ENCODE results near the gene HS3ST3B1.

HS3ST3B1 gene

GRCh38 chr17:14303343-14304221, 2.7 kb downstream of the HS3ST3B1 start:
- no peak for DNase-seq

GRCh38 chr17:14304222-14304772, 3.4 kb downstream of the HS3ST3B1 start:
- DNase-seq = no peak

GRCh38 chr17:14304773-14305517, 4.1 kb downstream of the HS3ST3B1 start:
- DNase-seq = peak; percentile 16 to 24

GRCh38 chr17:14305785-14306496, 5.1 kb downstream of the HS3ST3B1 start:
- DNase-seq = no peak

- no peak for DNase-seq
Measured at GRCh38 chr17:14306596-14306995, 5.7 kb downstream of the HS3ST3B1 start.

GRCh38 chr17:14307560-14308024, 6.7 kb downstream of the HS3ST3B1 start:
- no peak for DNase-seq

GRCh38 chr17:14308636-14308964, 7.7 kb downstream of the HS3ST3B1 start:
- DNase-seq = no peak

GRCh38 chr17:14308965-14309879, 8.3 kb downstream of the HS3ST3B1 start:
- no peak for DNase-seq

- no peak for DNase-seq
Measured at GRCh38 chr17:14310101-14310500, 9.2 kb downstream of the HS3ST3B1 start.

GRCh38 chr17:14310605-14311004, 9.7 kb downstream of the HS3ST3B1 start:
- DNase-seq = no peak

- DNase-seq = no peak
Measured at GRCh38 chr17:14311186-14311705, 10.4 kb downstream of the HS3ST3B1 start.

- no peak for DNase-seq
Measured at GRCh38 chr17:14311981-14312380, 11.1 kb downstream of the HS3ST3B1 start.

- DNase-seq = no peak
Measured at GRCh38 chr17:14312522-14312921, 11.6 kb downstream of the HS3ST3B1 start.

- no peak for DNase-seq
Measured at GRCh38 chr17:14316126-14316832, 15.4 kb downstream of the HS3ST3B1 start.

- DNase-seq = no peak
Measured at GRCh38 chr17:14317383-14317782, 16.5 kb downstream of the HS3ST3B1 start.

- DNase-seq = no peak
Measured at GRCh38 chr17:14318109-14318917, 17.4 kb downstream of the HS3ST3B1 start.

- no peak for DNase-seq
Measured at GRCh38 chr17:14318918-14319205, 18.0 kb downstream of the HS3ST3B1 start.

GRCh38 chr17:14320098-14320497, 19.2 kb downstream of the HS3ST3B1 start:
- DNase-seq = no peak

GRCh38 chr17:14320734-14321475, 20.0 kb downstream of the HS3ST3B1 start:
- DNase-seq = no peak
